GM12891 (cell line): ENCODE measurements around the gene LRRC8A.

Source experiments
- PAX5 ChIP-seq: IDR thresholded peaks from 2 replicates; pipeline ENCODE4 v1.6.1; 2011; ENCODE audit warnings: low read length, moderate library complexity, mild to moderate bottlenecking; ENCODE audit not compliant: insufficient read depth, severe bottlenecking
- POLR2A ChIP-seq: IDR thresholded peaks from 2 replicates; pipeline ENCODE4 v1.6.1; 2011; ENCODE audit warnings: low read depth, low read length, control low read depth
- POLR2AphosphoS5 ChIP-seq: IDR thresholded peaks from 2 replicates; pipeline ENCODE4 v1.6.1; 2011; ENCODE audit warnings: low read depth, low read length, control low read depth
- POU2F2 ChIP-seq: IDR thresholded peaks from 2 replicates; pipeline ENCODE4 v1.6.1; 2011; ENCODE audit warnings: low read depth, mild to moderate bottlenecking, control low read depth, low read length, moderate library complexity
- SPI1 ChIP-seq: IDR thresholded peaks from 2 replicates; pipeline ENCODE4 v1.6.1; 2011; ENCODE audit warnings: low read depth, low read length, control low read depth
- TAF1 ChIP-seq: IDR thresholded peaks from 2 replicates; pipeline ENCODE4 v1.6.1; 2011; ENCODE audit warnings: low read depth, low read length, control low read depth

GRCh38 chr9:128929560-128929959 lies 47.6 kb downstream of the LRRC8A start:
- TF ChIP-seq POLR2A (no peak), POLR2AphosphoS5 (no peak), POU2F2 (no peak), TAF1 (no peak), SPI1 (no peak), PAX5 (no peak)
